Loucy (cell line): ENCODE results near the gene DIRAS1.

Source experiments
- H2AFZ ChIP-seq: fragments of 200-600 bp; sonication (generic); 2 replicates; pipeline ENCODE4 v1.6.0; 2016; ENCODE audit warnings: antibody characterized with exemption, mild to moderate bottlenecking, low read length, moderate library complexity
- H3F3A ChIP-seq: fragments of 200-600 bp; 2 replicates; pipeline ENCODE4 v1.6.0; 2016; ENCODE audit warnings: antibody characterized with exemption, low read depth, mild to moderate bottlenecking
- H3K27me3 ChIP-seq: fragments of 200-600 bp; sonication (generic); 2 replicates; pipeline ENCODE4 v1.6.1; 2014; ENCODE audit warnings: low read length, mild to moderate bottlenecking; ENCODE audit not compliant: insufficient read depth, poor library complexity, severe bottlenecking
- H3K36me3 ChIP-seq: fragments of 200-600 bp; sonication (generic); 2 replicates; pipeline ENCODE4 v1.6.1; 2016; ENCODE audit warnings: low read length; ENCODE audit not compliant: insufficient read depth
- H3K4me1 ChIP-seq: fragments of 200-600 bp; sonication (generic); 2 replicates; pipeline ENCODE4 v1.5.1; 2014; ENCODE audit warnings: low read length, mild to moderate bottlenecking; ENCODE audit not compliant: insufficient read depth, poor library complexity, severe bottlenecking
- H3K4me2 ChIP-seq: fragments of 200-600 bp; sonication (generic); 2 replicates; pipeline ENCODE4 v1.6.0; 2014; ENCODE audit warnings: antibody characterized with exemption, low read length, low read depth, mild to moderate bottlenecking; ENCODE audit not compliant: poor library complexity, severe bottlenecking
- H3K4me3 ChIP-seq: fragments of 200-600 bp; sonication (generic); 2 replicates; pipeline ENCODE4 v1.5.1; 2014; ENCODE audit warnings: low read length, mild to moderate bottlenecking, mixed read lengths; ENCODE audit not compliant: poor library complexity, severe bottlenecking
- H3K79me2 ChIP-seq: fragments of 200-600 bp; sonication (generic); 2 replicates; pipeline ENCODE4 v1.6.1; 2014; ENCODE audit warnings: low read length; ENCODE audit not compliant: insufficient read depth
- H3K9ac ChIP-seq: fragments of 200-600 bp; sonication (generic); 2 replicates; pipeline ENCODE4 v1.6.0; 2014; ENCODE audit warnings: mild to moderate bottlenecking, low read depth, low read length, moderate library complexity; ENCODE audit not compliant: poor library complexity, severe bottlenecking
- H3K9me2 ChIP-seq: fragments of 200-600 bp; sonication (generic); replicated peaks from 2 replicates; pipeline ENCODE4 v1.6.1; 2016; ENCODE audit warnings: low read depth, low read length, mixed read lengths
- H3K9me3 ChIP-seq: fragments of 200-600 bp; sonication (generic); 2 replicates; pipeline ENCODE4 v1.6.1; 2014; ENCODE audit warnings: mild to moderate bottlenecking, antibody characterized with exemption, low read length, low read depth; ENCODE audit not compliant: insufficient read depth
- H4K20me1 ChIP-seq: fragments of 200-600 bp; sonication (generic); 2 replicates; pipeline ENCODE4 v1.6.0; 2014; ENCODE audit warnings: antibody characterized with exemption, low read length, mild to moderate bottlenecking; ENCODE audit not compliant: insufficient read depth, poor library complexity, severe bottlenecking
- EZH2phosphoT487 ChIP-seq: fragments of 200-600 bp; IDR thresholded peaks from 2 replicates; pipeline ENCODE4 v1.6.1; 2018; ENCODE audit warnings: antibody characterized with exemption, mild to moderate bottlenecking, moderate library complexity, borderline replicate concordance
- TF ChIP-seq, protein P1 (sequence below): fragments of 200-600 bp; sonication (generic); conservative IDR thresholded peaks from 2 replicates; pipeline ENCODE4 v1.5.1; 2014; ENCODE audit warnings: mild to moderate bottlenecking, antibody characterized with exemption, low read length

The DIRAS1 gene

DNA sequence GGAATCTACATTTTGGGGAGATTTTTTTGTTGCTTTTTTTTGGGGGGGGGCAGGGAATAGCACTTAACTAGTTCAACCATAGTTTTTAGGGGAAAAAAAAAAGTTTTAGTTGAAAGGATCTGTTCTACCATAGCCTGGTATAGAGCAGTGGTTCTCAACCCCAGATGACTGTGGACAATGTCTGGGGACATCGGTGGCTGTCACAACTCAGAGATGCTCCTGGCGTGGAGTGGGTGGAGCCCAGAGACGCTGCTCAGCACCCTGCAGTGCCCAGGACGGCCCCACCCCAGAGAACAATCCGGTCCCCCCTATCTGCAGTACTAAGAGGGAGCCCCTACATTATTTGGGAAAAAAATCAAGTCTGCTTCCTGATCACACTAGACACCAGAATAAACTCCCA is 27.0 kb downstream of the DIRAS1 start:
- Histone ChIP-seq H3F3A (peaks cover 3% of the 10 kb centered on the region; the same call in 1 of the 2 replicates), H3K4me1 (no peaks in the 10 kb centered on the region), H4K20me1 (no peaks in the 10 kb centered on the region), H3K4me3 (no peak overlapping the region), H3K27me3 (no peaks in the 10 kb centered on the region), H3K9me3 (no peaks in the 10 kb centered on the region), H3K36me3 (no peaks in the 10 kb centered on the region), H2AFZ (no peak overlapping the region), H3K9me2 (no peaks in the 10 kb centered on the region), H3K79me2 (no peaks in the 10 kb centered on the region), H3K4me2 (no peak overlapping the region), H3K9ac (no peak overlapping the region)
- TF ChIP-seq EZH2phosphoT487, result no peak
- TF ChIP-seq, protein P1, sequence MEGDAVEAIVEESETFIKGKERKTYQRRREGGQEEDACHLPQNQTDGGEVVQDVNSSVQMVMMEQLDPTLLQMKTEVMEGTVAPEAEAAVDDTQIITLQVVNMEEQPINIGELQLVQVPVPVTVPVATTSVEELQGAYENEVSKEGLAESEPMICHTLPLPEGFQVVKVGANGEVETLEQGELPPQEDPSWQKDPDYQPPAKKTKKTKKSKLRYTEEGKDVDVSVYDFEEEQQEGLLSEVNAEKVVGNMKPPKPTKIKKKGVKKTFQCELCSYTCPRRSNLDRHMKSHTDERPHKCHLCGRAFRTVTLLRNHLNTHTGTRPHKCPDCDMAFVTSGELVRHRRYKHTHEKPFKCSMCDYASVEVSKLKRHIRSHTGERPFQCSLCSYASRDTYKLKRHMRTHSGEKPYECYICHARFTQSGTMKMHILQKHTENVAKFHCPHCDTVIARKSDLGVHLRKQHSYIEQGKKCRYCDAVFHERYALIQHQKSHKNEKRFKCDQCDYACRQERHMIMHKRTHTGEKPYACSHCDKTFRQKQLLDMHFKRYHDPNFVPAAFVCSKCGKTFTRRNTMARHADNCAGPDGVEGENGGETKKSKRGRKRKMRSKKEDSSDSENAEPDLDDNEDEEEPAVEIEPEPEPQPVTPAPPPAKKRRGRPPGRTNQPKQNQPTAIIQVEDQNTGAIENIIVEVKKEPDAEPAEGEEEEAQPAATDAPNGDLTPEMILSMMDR, result no peak

DNA sequence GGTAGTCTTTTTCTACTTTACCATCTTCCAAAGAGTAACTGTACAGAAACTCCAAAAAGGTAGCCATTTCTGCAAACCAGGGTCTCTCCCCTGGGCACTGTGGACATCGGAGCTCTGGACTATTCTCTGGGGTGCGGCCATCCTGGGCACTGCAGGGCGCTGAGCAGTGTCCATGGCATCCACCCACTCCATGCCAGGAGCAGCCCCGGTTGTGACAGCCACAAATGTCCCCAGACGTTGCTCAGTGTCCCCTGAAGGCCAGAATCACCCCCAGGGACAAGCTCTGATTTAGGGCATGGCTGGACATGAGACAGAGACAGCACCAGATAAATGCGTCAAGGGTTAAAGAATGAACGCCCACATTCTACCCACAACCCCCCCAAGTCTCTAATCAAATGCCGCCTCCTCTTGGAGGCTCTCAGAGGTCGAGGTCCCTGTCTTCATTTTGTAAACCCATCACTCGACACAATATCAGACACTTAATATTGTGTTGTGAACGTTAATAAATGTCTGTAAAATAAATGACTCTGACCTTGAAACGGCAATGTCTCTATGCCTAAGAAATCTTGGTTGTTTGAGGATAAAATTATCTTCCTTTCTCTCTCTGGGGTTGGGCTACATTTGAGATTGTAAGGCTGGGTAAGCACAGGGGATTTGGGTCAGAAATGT is 27.5 kb downstream of the DIRAS1 start:
- no peak overlapping the region for H3K4me3 ChIP-seq
- H3K9ac ChIP-seq, result no peak overlapping the region
- no peak for TF ChIP-seq EZH2phosphoT487
- TF ChIP-seq, protein P1, result no peak
- no peaks in the 10 kb centered on the region for H3K36me3 ChIP-seq
- H3K27me3 ChIP-seq, result no peaks in the 10 kb centered on the region
- H2AFZ ChIP-seq, result no peak overlapping the region
- H3F3A ChIP-seq, result peaks cover 2% of the 10 kb centered on the region; the same call in 1 of the 2 replicates
- no peaks in the 10 kb centered on the region for H3K79me2 ChIP-seq
- no peaks in the 10 kb centered on the region for H4K20me1 ChIP-seq
- H3K9me3 ChIP-seq, result no peaks in the 10 kb centered on the region
- no peaks in the 10 kb centered on the region for H3K4me1 ChIP-seq
- H3K4me2 ChIP-seq, result no peak overlapping the region
- H3K9me2 ChIP-seq, result no peaks in the 10 kb centered on the region

DNA sequence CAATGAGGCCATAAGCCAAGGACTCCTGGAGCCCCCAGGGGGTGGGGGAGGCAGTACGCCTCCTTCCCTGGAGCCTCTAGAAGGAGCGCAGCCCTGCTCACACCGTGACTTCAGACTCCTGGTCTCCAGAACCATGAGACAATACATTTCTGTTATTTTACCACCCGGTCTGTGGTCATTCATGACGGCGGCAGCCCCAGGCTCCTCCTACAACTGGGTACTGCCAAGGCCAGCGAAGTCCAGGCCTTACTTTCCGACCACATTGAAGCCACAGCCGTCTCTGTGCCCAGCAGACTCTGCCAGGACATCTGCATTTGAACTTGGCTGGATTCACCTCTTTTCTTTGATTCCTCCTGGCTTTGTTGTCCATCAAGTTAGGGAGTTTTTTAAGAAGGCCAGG is 29.2 kb downstream of the DIRAS1 start:
- Histone ChIP-seq H3F3A (no peaks in the 10 kb centered on the region), H3K9me2 (no peaks in the 10 kb centered on the region), H3K9ac (no peak overlapping the region), H4K20me1 (no peaks in the 10 kb centered on the region), H2AFZ (no peak overlapping the region), H3K79me2 (no peaks in the 10 kb centered on the region), H3K36me3 (no peaks in the 10 kb centered on the region), H3K4me3 (no peak overlapping the region), H3K4me1 (no peaks in the 10 kb centered on the region), H3K27me3 (no peaks in the 10 kb centered on the region), H3K9me3 (no peaks in the 10 kb centered on the region), H3K4me2 (no peak overlapping the region)
- TF ChIP-seq, protein P1, result no peak
- TF ChIP-seq EZH2phosphoT487, result no peak
